ENCODE measurements around the gene ADAMTSL4. TPM values are rescaled to one million over a fixed set of nuclear protein-coding genes. Genes with fewer than 3 reads are reported as not detected.
"Not testable (repeated sequence)": the region's sequence is repeated elsewhere in the genome, so short reads cannot be mapped to it uniquely, and the experiment has no call there.

Gene ADAMTSL4
- total and polyA plus RNA-seq, 2 of the 8 experiments (the other 6 are each of a cell fraction or from before 2014, with no cell fraction given) = 4.2 to 5.4 TPM

DNA sequence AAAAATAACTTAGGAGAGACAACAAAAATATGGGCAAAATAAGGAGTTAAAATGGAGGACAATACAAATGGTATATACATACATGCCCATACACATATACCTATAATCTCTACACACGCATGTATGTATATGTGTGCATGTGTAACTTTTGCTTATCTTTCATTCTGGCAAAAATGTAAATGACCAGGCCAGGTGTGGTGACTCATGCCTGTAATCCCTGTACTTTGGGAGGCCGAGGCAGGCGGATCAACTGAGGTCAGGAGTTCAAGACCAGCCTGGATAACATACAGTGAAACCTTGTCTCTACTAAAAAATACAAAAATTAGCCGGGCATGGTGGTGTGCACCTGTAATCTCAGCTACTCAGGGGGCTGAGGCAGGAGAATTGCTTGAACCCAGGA, 49.1 kb downstream of the ADAMTSL4 start:
- ChIA-PET POLR2A (ENCODE audit: partially characterized antibody) (interaction anchor here (1.0 to 43.5 kb wide), 4 partner anchors 16 to 31 kb away, joined by 3 to 1380 read pairs (median 4); partner anchors contain the start of genes ADAMTSL4 and MCL1), CTCF (ENCODE audit: partially characterized antibody) (interaction anchor here (0.7 to 1.8 kb wide), 5 partner anchors 10 to 214 kb away, joined by 3 to 5 read pairs (median 4); partner anchors contain the start of gene MCL1)
- FAIRE-seq = not testable (repeated sequence)

More for the DNA sequence above, 49.1 kb downstream of the ADAMTSL4 start:
- H2AK5ac ChIP-seq (ENCODE audit: low read depth, low read length); H4K20me1 ChIP-seq (replicated peaks in 1 of 2; ENCODE audit: control insufficient read depth in 1 of 2, insufficient read depth in 2 of 2, low read length in 2 of 2); H3K9ac ChIP-seq (replicated peaks in 1 of 4; ENCODE audit: extremely low read depth in 1 of 4, low read depth in 3 of 4, low read length in 3 of 4); H3K27me3 ChIP-seq (replicated peaks in 1 of 4; ENCODE audit: control insufficient read depth in 3 of 4, extremely low read depth in 1 of 4, insufficient read depth in 3 of 4, low read length in 3 of 4); H2AFZ ChIP-seq (ENCODE audit: low read length); H3K4me1 ChIP-seq (replicated peaks in 1 of 4; ENCODE audit: control insufficient read depth in 3 of 4, insufficient read depth in 4 of 4, low read length in 3 of 4); H3K18ac ChIP-seq (ENCODE audit: extremely low read depth, low read length); H3K9me3 ChIP-seq (ENCODE audit: insufficient read depth in 2 of 2, low read depth in 1 of 2, low read length in 1 of 2); H3K79me2 ChIP-seq (ENCODE audit: control insufficient read depth in 1 of 2, insufficient read depth in 2 of 2, low read length in 2 of 2); H4K8ac ChIP-seq (ENCODE audit: extremely low read depth, insufficient read depth, low read length); H3K4me2 ChIP-seq (ENCODE audit: insufficient read depth in 1 of 2, low read depth in 2 of 2, low read length in 2 of 2); H2BK20ac ChIP-seq (ENCODE audit: low read length); H3K4ac ChIP-seq (replicated peaks; ENCODE audit: insufficient read length, low read depth, low read length); H4K5ac ChIP-seq (ENCODE audit: insufficient read length, low read depth, low read length); H3K36me3 ChIP-seq (ENCODE audit: control insufficient read depth in 2 of 4, insufficient read depth in 4 of 4, low read length in 3 of 4); H3K23me2 ChIP-seq (ENCODE audit: low read depth, low read length); H2BK12ac ChIP-seq (ENCODE audit: low read depth, low read length); H3K4me3 ChIP-seq (ENCODE audit: extremely low read depth in 1 of 4, insufficient read depth in 2 of 4, low read depth in 3 of 4, low read length in 4 of 4); H2BK5ac ChIP-seq (ENCODE audit: low read depth, low read length); DNase-seq (ENCODE audit: low read depth in 1 of 2, low spot score in 2 of 2); H3K56ac ChIP-seq (replicated peaks; ENCODE audit: insufficient read length, low read depth, low read length); H3K79me1 ChIP-seq (ENCODE audit: low read depth, low read length); H2BK120ac ChIP-seq (replicated peaks; ENCODE audit: low read depth, low read length); H4K91ac ChIP-seq (replicated peaks; ENCODE audit: insufficient read length, low read length); H3K14ac ChIP-seq (ENCODE audit: insufficient read length); H3K23ac ChIP-seq (ENCODE audit: insufficient read length); H3K27ac ChIP-seq (ENCODE audit: low read depth, low read length); H2BK15ac ChIP-seq (ENCODE audit: low read length): not testable (repeated sequence)
- WGBS, 2 experiments (ENCODE audit: extremely low coverage in 1 of 2, insufficient coverage in 1 of 2, insufficient read length in 1 of 2, insufficient replicate concordance in 2 of 2, low coverage in 1 of 2, low lambda C conversion rate in 2 of 2, missing lambda C conversion rate in 1 of 2) = 90% methylated on average over 4 of the region's 4 CpGs; no CpG with 5 or more reads in 1 of the 2 experiments
